GM18858 (cell line): ENCODE data around the gene NHSL2.
A peak's percentile ranks its signal among the peaks of the same experiment; 100 is the strongest.

ENCODE experiments used
- ATAC-seq: cut with Tn5 transposase; IDR thresholded peaks from one replicate; pipeline ENCODE4 v1.9.1; 2021; ENCODE audit not compliant: unreplicated experiment

Gene NHSL2

GRCh38 chrX:72016881-72017783 lies 106.5 kb downstream of the NHSL2 start:
- no peak for ATAC-seq

- peak; percentile 71 for ATAC-seq
These were observed 107.8 kb downstream of the NHSL2 start for GRCh38 chrX:72018277-72019112.

- no peak for ATAC-seq
These were observed 108.8 kb downstream of the NHSL2 start for GRCh38 chrX:72019487-72019886.

GRCh38 chrX:72020204-72020603 lies 109.6 kb downstream of the NHSL2 start:
- ATAC-seq = no peak

GRCh38 chrX:72020788-72021187 lies 110.1 kb downstream of the NHSL2 start:
- no peak for ATAC-seq

- ATAC-seq = no peak
These were observed 111.3 kb downstream of the NHSL2 start for GRCh38 chrX:72021975-72022374.

DNA sequence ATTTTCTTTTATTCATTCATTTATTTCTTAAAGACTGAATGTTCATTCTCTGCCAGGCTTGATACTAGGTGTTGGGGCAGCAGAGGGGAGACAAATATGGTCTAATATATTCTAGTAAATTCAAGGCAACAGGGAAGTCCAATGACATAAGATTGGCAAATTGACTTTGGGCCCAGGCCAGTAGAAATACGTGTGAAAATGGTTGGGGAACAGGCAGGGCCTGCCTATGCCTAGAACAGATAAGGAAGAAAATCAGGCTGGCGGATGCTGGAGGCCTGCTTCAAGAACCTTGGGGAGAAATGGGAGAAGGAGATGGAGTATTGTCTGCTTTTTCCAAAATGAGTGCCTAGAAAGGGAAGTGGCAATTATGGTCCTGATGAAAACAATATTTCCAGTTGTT lies 112.4 kb downstream of the NHSL2 start:
- no peak for ATAC-seq

GRCh38 chrX:72025236-72025770 lies 114.7 kb downstream of the NHSL2 start:
- ATAC-seq = no peak

DNA sequence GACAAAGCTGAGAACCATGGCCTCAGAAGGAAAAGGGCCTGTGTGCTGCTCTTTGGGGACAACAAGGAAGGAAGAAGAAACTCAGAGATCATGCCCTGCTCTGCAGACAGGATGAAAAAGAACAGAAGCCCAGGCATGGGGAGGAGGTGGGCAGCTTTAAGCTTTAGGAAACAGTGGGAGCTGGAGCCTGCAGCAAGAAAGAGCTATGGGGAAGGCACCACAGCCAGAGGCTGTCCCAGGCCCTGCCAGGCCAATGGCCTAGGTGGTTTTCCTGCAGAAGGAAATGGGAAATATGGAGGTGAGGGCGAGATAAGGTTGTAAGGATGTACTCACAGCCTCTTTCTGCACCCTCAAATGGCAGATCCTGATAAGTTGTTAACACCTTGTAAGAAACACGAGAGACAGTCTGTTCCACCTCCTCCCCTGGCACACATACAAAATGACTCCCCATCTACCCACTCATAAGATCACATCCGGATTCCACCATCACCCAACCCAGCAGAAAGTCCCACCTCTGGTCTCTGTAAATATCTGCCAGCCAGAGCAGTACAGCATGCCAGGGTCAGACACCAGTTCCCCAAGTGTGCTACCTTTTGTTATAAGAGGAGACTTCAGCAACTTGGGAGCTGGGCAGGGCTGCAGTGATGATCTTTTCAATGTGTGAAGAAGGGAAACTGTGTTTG lies 115.8 kb downstream of the NHSL2 start:
- no peak for ATAC-seq

DNA sequence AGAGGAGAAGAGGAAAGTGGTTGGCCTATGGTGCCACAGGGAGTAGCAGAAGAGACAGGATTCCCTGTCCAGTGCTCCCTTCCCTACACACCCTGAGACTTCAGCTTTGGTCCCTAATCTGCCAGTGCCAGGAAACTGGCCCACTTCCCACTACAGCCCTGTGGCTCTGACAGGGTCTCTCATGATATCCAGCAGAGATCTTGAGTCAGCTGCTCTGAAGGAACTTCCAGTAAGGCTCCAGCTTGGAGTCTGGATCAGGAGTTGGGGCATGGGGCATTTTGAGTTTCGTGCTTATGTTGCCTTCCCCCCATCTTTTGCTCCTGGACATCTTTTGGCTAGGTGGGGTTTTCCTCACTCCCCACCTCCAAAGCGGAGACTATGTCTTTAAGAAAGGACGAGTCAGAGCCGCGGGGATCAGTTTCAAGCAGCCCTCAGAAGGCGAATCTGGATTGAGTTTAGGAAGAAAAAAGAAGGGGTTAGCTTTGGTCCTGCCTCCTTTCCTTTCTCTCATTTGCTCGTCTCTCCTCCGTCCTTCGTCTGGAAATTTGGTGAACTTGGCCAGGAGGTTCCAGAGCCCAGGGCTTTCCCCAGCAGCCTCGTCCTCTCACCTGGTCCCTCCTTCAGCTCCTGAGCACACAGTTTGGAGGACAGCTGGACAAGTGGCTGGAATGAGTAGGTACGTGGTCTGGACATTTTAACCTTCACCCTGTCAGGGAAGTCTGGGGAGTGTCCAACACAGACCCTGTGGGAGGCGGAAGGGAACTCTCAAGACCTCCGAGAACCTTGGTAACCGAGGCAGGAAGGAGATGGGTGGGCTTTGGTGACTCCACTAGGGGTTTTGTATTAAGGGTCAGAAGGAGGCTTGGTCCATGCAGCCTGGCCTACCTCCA lies 116.6 kb downstream of the NHSL2 start:
- no peak for ATAC-seq

DNA sequence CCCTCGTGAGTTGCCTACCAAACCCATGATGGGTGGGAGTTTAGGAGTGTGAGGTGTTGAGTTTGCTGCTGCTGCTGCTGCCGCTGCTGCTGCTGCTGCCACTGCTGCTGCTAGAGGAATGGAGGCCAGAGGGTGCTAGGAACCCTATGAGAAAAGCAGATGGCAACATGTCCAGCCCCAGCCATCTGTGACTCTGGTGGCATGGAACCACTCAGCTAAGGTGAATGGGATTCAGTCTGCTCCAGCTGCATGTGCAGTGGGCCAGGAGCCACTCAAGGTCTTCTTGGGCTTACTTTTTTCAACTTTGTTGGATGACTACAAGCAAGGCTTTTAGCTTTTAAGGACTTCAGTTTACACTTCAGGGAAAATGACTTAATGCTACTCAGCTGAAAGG lies 117.3 kb downstream of the NHSL2 start:
- no peak for ATAC-seq

DNA sequence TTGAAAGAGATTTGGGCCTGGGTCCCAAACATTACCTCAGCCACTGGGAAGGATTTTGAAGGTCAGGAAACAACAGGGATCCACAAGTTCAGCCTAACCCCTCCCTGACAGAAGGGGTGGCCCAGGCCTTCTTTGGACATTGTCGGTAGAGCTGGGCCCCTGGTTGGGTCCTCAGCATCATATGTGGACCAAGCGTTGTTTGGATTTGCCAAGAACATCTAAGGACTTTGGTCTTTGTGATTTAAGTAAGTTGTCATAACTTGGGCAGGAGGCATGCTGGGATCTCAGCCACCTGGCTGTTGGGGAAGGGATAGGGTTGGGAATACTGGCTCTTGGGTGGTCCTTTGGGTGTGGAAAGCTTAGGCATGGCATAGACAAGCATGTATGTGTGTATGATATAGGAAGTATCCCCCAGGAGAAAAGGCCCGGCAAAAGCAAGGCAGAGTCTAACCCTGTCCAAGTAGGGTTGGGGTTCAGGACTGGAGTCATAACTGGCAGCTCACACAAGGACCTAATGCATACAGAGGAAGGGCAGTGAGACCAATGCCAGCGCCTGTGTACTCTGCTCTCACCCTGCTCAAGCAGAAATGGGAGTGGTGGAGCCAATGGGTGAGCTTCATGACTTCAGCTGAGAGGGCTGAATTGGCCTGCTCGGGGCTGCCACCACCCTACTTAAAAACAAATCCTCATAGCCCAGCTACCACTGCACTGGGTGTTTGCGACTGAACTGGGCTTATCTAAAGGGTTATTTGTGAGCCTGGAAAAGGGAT lies 118.2 kb downstream of the NHSL2 start:
- no peak for ATAC-seq

- no peak for ATAC-seq
These were observed 119.1 kb downstream of the NHSL2 start for GRCh38 chrX:72029483-72030411.

DNA sequence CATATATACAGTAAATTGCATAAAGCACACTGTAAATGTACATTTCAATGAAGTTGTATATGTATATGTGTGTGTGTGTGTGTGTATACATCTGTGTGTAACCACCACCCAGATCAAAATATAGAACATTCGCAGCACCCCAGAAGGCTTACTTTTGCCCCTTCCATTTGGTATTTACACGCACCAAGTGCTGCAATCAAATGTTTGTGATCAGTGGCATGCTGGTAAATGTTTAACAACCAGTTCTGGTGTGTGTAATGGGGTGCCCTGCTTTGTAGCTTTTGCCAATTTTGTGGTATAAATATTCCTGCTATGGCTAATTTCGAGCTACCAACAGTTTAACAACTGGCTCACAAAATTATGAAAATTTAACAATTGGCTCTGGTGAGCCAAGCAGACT lies 119.8 kb downstream of the NHSL2 start:
- ATAC-seq = no peak

DNA sequence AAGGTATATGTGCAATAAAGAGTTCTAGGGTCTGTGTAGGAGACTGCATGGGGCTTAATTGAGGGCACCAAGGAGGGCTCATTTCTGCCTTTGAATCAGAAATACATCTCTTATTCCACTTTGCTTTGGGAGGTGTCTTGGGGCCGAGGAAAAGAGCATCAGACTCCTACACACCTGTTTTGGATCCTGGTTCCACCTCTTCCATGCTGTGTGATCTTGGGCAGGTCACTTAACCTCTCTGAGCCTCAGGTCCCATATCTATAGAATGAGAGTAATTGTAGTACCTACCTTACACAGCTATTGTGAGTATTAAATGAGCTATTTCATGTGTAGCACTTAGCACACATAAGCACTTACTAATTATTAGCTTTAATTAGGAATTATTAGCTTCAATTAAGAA lies 120.5 kb downstream of the NHSL2 start:
- ATAC-seq = no peak

GRCh38 chrX:72031634-72032033 lies 121.0 kb downstream of the NHSL2 start:
- ATAC-seq = no peak

DNA sequence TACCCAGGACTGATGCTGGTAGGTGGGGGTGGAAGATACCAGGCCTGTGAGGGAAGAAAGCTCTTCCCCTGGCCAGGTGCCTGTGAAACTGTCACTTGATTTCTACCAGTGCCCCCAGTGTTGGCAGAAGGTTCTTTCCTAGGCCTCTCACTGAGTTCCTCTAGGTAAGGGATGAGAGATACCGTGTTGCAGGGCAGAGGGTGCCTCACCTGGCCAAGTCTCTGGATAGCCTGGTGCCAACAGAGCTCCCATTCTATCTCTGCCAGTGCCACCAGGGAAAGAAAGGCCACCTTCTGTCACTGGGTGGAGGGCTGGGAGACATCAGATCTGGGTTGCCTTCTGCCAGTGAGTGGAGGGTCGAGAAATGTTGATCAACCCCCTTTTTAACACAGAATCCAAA lies 127.0 kb downstream of the NHSL2 start:
- ATAC-seq = no peak

DNA sequence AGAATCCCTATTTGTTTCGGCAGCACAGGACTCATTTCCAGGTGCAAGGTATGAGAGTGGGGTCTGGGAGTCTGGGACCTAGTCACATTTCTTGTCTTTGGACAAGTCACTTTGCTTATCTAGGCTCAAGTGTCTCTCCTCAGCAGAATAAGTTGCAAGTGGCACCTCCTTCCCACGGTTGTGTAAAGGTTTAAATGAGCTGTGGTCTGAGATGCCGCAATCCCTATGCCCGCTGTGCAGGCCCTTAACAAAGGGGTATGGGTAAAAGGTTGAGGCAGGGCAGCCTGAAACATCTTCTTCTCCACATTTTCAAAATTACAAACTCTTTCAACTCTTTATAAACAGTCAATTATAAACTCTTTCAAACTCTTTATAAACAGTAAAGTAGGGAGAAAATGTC lies 127.4 kb downstream of the NHSL2 start:
- ATAC-seq = no peak
